Measurements from ENCODE around the gene NXPH4.

Gene NXPH4

GRCh38 chr12:57219205-57219992, 2.8 kb downstream of the NXPH4 start:
- no peak for DNase-seq (ENCODE audit: low spot score)

- DNase-seq (ENCODE audit: low spot score) = no peak
Measured at GRCh38 chr12:57219993-57220754, 3.6 kb downstream of the NXPH4 start.

DNA sequence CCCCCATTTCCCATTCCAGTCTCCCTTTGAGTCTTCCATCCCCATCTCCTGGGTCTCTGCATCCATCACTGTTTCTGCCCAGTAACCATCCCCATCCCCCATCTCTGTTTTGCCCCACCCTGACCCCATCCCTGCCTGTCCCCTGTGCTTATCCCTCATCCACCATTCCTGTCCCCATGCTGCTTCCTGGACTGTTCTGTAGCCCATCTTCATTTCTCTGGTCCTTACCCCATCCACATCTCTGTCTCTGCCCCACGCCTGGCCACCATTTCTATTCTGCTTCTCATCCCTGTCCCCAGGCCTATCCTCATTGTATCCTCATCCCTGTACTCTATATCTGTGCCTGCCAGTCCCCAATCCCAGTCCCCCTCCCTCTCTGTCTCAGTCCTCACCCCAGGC, 4.2 kb downstream of the NXPH4 start:
- no peak for DNase-seq (ENCODE audit: low spot score)

- no peak for DNase-seq (ENCODE audit: low spot score)
Measured at GRCh38 chr12:57221169-57221917, 4.7 kb downstream of the NXPH4 start.

GRCh38 chr12:57222286-57223190, 5.9 kb downstream of the NXPH4 start:
- DNase-seq (ENCODE audit: low spot score) = no peak

DNA sequence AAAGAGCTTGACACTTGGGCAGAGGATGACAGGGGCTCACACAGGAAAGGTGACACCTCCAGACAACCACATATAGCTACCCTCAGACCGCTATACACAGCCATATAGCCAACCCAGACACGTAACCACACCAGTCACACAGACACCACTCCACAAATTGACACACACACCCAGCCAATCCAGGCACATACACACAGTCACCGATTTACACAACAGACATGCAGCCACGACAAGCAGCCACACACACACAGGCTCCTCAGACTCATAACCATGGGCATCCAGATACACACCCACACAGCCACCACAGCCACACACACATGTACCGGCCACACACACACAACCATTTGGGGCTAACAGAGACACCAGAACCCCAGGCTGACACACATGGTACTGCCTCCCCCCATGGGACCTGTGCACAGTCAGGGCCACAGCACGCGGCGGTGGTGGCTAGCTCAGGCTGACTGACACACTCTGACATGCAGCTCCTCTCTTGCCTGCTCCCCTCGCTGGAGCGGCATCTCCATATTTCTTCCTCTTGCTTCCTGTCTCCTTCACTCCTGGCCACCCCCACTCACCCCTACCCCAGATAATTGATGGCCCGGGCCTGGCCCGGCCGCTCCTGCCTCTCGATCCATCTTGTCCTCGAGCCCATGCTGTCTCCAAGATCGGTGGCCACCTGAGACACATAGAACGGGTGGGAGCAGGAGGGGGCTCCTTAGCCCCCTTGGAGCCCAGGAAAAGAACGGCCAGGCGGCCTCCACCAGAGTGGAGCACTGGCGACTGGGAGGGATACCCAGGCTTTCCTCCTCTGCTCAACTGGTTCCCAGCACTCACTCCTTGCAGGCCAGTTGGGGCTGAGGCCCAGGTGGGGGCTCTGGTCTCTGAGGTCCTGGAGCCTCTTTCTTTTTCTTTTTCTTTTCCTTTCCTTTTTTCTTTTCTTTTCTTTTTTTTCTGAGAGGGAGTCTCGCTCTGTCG, 6.9 kb downstream of the NXPH4 start:
- no peak for DNase-seq (ENCODE audit: low spot score)

DNA sequence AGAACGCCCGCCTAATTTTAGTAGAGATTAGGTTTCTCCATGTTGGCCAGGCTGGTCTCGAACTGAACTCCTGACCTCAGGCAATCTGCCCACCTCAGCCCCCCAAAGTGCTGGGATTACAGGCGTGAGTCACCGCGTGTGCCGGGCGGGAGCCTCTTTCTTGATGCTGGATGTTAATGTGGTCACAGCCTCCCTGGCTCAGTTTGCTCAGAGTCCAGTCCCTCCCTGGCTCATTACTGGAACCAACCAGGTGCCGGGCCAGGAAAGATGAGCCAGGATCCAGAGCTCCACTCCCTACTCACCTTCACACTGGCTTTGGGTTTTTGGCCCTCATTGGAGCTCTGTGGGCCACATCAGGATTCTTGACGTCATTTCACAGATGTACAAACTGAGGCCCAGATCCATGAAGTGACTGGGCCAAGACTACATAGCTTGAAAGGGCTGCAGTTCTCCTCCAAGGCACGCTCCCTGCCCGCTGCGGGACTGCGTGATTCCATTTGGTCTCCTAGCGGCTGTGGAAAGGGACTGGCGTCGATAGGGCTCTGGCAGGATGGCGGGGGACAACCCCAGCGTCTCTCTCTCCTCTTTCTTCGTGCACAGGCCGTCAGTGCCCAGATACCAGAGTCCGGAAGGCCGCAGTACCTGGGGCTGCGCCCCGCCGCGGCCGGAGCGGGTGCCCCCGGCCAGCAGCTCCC, 7.8 kb downstream of the NXPH4 start:
- DNase-seq (ENCODE audit: low spot score) = no peak

DNA sequence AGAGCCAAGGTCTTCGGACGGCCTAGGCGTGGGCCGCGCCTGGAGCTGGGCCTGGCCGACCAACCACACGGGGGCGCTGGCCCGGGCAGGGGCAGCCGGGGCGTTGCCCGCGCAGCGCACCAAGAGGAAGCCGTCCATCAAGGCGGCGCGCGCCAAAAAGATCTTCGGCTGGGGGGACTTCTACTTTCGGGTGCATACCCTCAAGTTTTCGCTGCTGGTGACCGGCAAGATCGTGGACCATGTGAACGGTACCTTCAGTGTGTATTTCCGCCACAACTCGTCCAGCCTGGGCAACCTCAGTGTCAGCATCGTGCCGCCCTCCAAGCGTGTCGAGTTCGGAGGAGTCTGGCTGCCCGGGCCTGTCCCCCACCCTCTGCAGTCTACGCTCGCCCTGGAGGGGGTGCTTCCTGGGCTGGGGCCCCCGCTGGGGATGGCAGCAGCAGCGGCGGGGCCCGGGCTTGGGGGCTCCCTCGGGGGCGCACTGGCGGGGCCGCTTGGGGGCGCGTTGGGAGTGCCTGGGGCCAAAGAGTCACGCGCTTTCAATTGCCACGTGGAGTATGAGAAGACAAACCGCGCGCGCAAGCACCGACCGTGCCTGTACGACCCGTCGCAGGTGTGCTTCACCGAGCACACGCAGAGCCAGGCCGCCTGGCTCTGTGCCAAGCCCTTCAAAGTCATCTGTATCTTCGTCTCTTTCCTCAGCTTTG, 8.5 kb downstream of the NXPH4 start:
- peak; percentile 70 for DNase-seq (ENCODE audit: low spot score)

- no peak for DNase-seq (ENCODE audit: low spot score)
Measured at GRCh38 chr12:57225680-57226210, 9.2 kb downstream of the NXPH4 start.

GRCh38 chr12:57226588-57227314, 10.2 kb downstream of the NXPH4 start:
- no peak for DNase-seq (ENCODE audit: low spot score)

GRCh38 chr12:57227315-57228115, 10.9 kb downstream of the NXPH4 start:
- DNase-seq (ENCODE audit: low spot score) = no peak

- DNase-seq (ENCODE audit: low spot score) = no peak
Measured at GRCh38 chr12:57229046-57229633, 12.5 kb downstream of the NXPH4 start.

DNA sequence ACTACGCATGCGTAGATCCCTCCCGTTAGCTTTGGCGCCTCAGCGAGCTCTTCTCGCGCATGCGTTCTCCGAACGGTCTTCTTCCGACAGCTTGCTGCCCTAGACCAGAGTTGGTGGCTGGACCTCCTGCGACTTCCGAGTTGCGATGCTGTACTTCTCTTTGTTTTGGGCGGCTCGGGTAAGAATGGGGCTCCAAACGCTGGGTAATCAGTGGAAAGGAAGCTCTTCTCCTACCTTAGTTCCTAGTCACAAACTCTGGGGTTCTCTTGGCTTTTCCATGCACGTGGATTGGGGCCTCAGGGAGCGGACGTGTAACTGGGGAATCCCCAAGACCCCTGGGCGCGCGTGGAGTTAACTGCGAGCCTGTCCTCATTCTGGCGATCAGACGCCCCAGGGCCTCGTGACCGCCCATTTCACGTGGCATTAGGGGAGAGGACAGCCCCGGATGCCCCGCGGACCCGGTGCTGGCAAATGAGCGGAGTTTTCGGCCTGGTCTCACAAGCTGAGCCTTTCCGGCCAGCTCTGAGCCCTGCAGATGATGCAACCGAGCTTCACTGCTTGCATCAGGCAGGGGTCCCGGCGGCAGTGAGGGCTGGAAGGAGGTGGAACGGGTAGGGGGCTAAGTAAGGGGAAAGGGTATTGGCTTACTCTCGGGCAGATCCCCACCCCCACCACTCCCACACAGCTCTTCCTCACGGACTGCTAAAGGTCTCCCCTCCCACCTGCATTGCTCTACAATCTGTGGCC, 13.2 kb downstream of the NXPH4 start, which contains the start of gene SHMT2:
TSS of gene SHMT2 (plus strand) at position 78 of the 747 bp plus-strand sequence. CDS start at position 146, 68 bp downstream.
- peak; percentile 96 for DNase-seq (ENCODE audit: low spot score)

GRCh38 chr12:57230381-57231155, 14.0 kb downstream of the NXPH4 start:
- no peak for DNase-seq (ENCODE audit: low spot score)
